GM12878 (cell line): ENCODE measurements around the gene MBOAT7. TPM values are rescaled to one million over a fixed set of nuclear protein-coding genes. Genes with fewer than 3 reads are reported as not detected.

Experiments
- BMI1 ChIP-seq: fragments of 450-650 bp; IDR thresholded peaks from 2 replicates; pipeline ENCODE4 v1.6.1; 2016; ENCODE audit warnings: mild to moderate bottlenecking, moderate library complexity, borderline replicate concordance
- E2F8 ChIP-seq: fragments of 450-650 bp; IDR thresholded peaks from 2 replicates; pipeline ENCODE4 v1.6.1; 2018; ENCODE audit warnings: mild to moderate bottlenecking, low read depth, moderate library complexity; ENCODE audit not compliant: partially characterized antibody
- EED ChIP-seq: sonication (generic); IDR thresholded peaks from 2 replicates; pipeline ENCODE4 v1.6.1; 2016; ENCODE audit warnings: antibody characterized with exemption, low read depth
- FOXM1 ChIP-seq: IDR thresholded peaks from 2 replicates; pipeline ENCODE4 v1.6.1; 2012; ENCODE audit warnings: low read depth, mild to moderate bottlenecking, inconsistent platforms, low read length, moderate library complexity
- KAT2A ChIP-seq: conservative IDR thresholded peaks from 2 replicates; pipeline ENCODE4 v1.6.1; 2011; ENCODE audit warnings: low read depth, low read length; ENCODE audit not compliant: control insufficient read depth
- KDM1A ChIP-seq: fragments of 200-600 bp; sonication (generic); IDR thresholded peaks from 2 replicates; pipeline ENCODE4 v1.6.1; 2016; ENCODE audit warnings: borderline replicate concordance
- MTA2 ChIP-seq: fragments of 450-650 bp; IDR thresholded peaks from 2 replicates; pipeline ENCODE4 v1.6.1; 2016; ENCODE audit warnings: low read depth, mild to moderate bottlenecking, moderate library complexity
- NFYB ChIP-seq: IDR thresholded peaks from 2 replicates; pipeline ENCODE4 v1.6.1; 2011; ENCODE audit warnings: low read depth, mild to moderate bottlenecking, low read length, improper control_type of control experiment, moderate library complexity; ENCODE audit not compliant: insufficient read depth
- NRF1 ChIP-seq: conservative IDR thresholded peaks from 2 replicates; pipeline ENCODE4 v1.6.1; 2011; ENCODE audit warnings: mild to moderate bottlenecking, low read depth, low read length, improper control_type of control experiment
- PAX5 ChIP-seq: IDR thresholded peaks from 2 replicates; pipeline ENCODE4 v1.6.1; 2011; ENCODE audit warnings: low read depth, low read length, borderline replicate concordance
- PKNOX1 ChIP-seq: fragments of 450-650 bp; IDR thresholded peaks from 2 replicates; pipeline ENCODE4 v1.6.1; 2016; ENCODE audit warnings: mild to moderate bottlenecking
- POU2F2 ChIP-seq: IDR thresholded peaks from 3 replicates; pipeline ENCODE4 v1.6.1; 2011; ENCODE audit warnings: low read depth, mild to moderate bottlenecking, low read length, borderline replicate concordance
- SMC3 ChIP-seq: IDR thresholded peaks from 2 replicates; pipeline ENCODE4 v1.6.1; 2011; ENCODE audit warnings: low read length, improper control_type of control experiment, borderline replicate concordance
- SUPT20H ChIP-seq: IDR thresholded peaks from 2 replicates; pipeline ENCODE4 v1.6.1; 2011; ENCODE audit warnings: low read depth, mild to moderate bottlenecking, low read length, moderate library complexity, borderline replicate concordance; ENCODE audit not compliant: control insufficient read depth
- TCF12 ChIP-seq: IDR thresholded peaks from 2 replicates; pipeline ENCODE4 v1.6.1; 2011; ENCODE audit warnings: low read depth, mild to moderate bottlenecking, low read length
- YBX1 ChIP-seq: fragments of 450-650 bp; IDR thresholded peaks from 2 replicates; pipeline ENCODE4 v1.6.1; 2016; ENCODE audit warnings: antibody characterized with exemption
- ZBTB11 ChIP-seq: fragments of 450-650 bp; formaldehyde crosslinking; IDR thresholded peaks from 2 replicates; pipeline ENCODE4 v1.5.0; 2022; ENCODE audit warnings: mild to moderate bottlenecking, missing genetic modification characterization
- polyA plus RNA-seq, 11 experiments: library from polyadenylated mRNA; depleted of rRNA in 4 of 11; unstranded in 6 of 11; stranded (reverse) in 5 of 11; fragments of >200 nt; fragmentation: Nextera tagmentation in 4 of 11; fragmentation: Illumina TruSeq in 1 of 11; extraction: Ambion mirVana in 4 of 11; extraction: Trizol in 1 of 11; gene quantifications; 1 replicate in 1 of 11; 2 replicates in 10 of 11; pipeline versions ENCODE4 v1.2.1 to v1.2.3, GENCODE V29; 2011 to 2016; ENCODE audit warnings: inconsistent platforms in 2 of 11, missing spikeins in 2 of 11, low read depth in 1 of 11
- total RNA-seq, 4 experiments: library from RNA; depleted of rRNA in 3 of 4; stranded (reverse); fragments of >200 nt in 3 of 4; fragmentation: Illumina TruSeq in 1 of 4; extraction: Trizol in 1 of 4; gene quantifications; 2 replicates each; pipeline versions ENCODE4 v1.2.1 to v1.2.3, GENCODE V29; 2013 to 2021
- TF ChIP-seq, protein P1 (sequence below): fragments of 450-650 bp; IDR thresholded peaks from 2 replicates; pipeline ENCODE4 v1.6.1; 2016; ENCODE audit warnings: mild to moderate bottlenecking, moderate library complexity, borderline replicate concordance

MBOAT7 gene
- total and polyA plus RNA-seq, 10 of the 15 experiments (the other 5 are each of a cell fraction or from before 2014, with no cell fraction given): 0.69 to 44.5 (median 21.7) TPM

DNA sequence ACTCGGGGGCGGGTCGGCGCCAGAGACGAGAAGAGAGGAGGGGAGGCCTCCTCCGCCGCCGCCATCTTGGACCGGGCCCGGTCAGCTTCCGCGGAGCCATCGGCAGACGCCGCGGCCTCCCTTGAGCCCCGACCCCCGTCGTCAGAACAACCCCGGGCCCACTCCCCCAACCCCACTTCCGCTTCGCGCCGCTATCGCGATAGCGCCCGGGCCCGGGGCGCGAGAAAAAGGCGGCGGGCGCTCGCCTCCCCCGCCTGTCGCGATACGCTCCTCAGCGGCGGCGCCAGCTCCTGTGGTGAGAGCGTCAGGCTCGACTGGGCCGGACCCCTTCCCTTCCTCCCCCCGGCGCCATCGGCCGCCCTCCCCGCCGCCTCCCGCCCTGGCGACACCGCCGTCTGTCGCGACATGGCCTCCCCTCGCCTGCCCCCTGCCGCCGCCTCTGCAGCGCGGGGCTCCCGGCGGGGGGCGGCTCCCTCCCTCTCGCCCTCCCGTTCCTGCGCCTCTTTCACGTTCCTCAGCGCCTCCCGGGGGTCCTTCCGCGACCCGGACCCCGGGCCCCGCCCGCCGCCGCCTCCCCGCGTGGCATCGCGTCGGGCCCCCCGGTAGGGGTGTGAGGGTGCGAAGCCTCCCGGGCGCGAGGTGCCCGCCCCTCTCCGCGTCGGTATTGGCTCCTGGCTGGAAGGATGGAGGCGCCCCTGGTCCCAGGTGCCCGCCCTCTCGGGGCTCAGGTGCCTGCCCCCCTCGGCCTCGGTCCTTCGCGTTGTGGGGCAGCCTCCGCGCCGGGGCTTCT is 51.5 kb downstream of the MBOAT7 start, which contains the start of gene CNOT3 (continued):
- no peak for TF ChIP-seq FOXM1
- no peak for TF ChIP-seq ZBTB11
- no peak for TF ChIP-seq NRF1
- TF ChIP-seq BMI1: no peak
- no peak for TF ChIP-seq EED
- TF ChIP-seq NFYB: no peak
- no peak for TF ChIP-seq KAT2A
- no peak for TF ChIP-seq SUPT20H
- TF ChIP-seq PAX5: no peak
- TF ChIP-seq, protein P1, sequence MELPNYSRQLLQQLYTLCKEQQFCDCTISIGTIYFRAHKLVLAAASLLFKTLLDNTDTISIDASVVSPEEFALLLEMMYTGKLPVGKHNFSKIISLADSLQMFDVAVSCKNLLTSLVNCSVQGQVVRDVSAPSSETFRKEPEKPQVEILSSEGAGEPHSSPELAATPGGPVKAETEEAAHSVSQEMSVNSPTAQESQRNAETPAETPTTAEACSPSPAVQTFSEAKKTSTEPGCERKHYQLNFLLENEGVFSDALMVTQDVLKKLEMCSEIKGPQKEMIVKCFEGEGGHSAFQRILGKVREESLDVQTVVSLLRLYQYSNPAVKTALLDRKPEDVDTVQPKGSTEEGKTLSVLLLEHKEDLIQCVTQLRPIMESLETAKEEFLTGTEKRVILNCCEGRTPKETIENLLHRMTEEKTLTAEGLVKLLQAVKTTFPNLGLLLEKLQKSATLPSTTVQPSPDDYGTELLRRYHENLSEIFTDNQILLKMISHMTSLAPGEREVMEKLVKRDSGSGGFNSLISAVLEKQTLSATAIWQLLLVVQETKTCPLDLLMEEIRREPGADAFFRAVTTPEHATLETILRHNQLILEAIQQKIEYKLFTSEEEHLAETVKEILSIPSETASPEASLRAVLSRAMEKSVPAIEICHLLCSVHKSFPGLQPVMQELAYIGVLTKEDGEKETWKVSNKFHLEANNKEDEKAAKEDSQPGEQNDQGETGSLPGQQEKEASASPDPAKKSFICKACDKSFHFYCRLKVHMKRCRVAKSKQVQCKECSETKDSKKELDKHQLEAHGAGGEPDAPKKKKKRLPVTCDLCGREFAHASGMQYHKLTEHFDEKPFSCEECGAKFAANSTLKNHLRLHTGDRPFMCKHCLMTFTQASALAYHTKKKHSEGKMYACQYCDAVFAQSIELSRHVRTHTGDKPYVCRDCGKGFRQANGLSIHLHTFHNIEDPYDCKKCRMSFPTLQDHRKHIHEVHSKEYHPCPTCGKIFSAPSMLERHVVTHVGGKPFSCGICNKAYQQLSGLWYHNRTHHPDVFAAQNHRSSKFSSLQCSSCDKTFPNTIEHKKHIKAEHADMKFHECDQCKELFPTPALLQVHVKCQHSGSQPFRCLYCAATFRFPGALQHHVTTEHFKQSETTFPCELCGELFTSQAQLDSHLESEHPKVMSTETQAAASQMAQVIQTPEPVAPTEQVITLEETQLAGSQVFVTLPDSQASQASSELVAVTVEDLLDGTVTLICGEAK: no peak
- TF ChIP-seq TCF12: no peak
- TF ChIP-seq KDM1A: no peak
- TF ChIP-seq YBX1: no peak
- TF ChIP-seq PKNOX1: no peak
- TF ChIP-seq POU2F2: no peak; the same call in 2 of the 3 replicates
- TF ChIP-seq E2F8: no peak
- TF ChIP-seq MTA2: no peak
- no peak for TF ChIP-seq SMC3
